ENCODE results near the gene TRPM1.

TRPM1 gene

DNA sequence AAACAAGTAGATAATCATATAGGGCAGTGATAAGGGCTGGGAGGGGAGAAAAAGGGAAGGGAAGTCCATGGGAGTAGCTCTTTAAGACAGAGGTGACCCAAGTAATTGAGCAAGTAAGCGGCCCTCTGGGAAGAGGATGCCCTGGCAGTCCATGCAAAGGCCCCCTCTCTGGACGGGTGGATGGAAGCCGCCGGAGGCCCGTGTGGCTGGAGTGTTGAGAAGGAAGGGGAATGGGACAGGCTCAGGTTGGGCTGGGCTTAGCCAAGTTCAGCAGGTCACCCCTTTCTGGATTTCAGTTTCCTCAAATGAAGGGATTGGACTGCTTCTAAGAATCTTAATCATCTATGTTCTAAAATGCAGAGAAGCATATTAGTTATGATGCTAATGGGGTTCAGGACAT, 32.4 kb upstream of the TRPM1 start:
- ATAC-seq (replicated peaks; ENCODE audit: extremely low read depth, poor library complexity, severe bottlenecking) (no peak), DNase-seq (ENCODE audit: low spot score in 2 of 2) (no peak)
- Mint-ChIP-seq H3K4me3 (no peak overlapping the region), H3K27ac (ENCODE audit: low read depth) (no peak overlapping the region), H3K9me3 (no peaks in the 10 kb centered on the region), H3K27me3 (peaks cover 7% of the 10 kb centered on the region), H3K4me1 (peaks cover 22% of the 10 kb centered on the region), H3K36me3 (ENCODE audit: insufficient read depth) (no peaks in the 10 kb centered on the region)

DNA sequence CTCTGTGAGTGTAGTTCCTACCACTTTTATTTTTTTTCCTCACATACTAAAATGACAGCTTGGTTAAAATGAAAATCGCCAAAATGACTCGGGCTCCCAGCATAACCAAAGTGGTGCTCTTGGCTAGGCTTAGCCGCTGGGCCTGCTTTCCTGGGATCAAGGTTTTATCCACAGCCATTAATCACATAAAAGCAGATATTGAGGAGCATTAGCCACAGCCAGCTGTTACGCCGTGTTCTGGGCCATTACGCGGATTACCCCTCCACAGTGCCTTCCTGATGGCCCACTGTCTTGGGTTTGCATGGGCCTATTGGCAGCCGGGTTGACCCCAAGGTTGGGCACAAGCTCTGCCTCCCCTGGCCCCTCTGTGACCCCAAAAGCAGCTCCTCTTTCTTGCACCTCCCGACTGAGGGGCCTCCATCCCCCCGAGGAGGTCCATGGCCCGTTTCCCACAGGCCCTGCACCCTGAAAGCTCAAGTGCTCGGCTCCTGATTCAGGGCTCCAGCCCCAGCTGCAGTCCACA, 30.4 kb upstream of the TRPM1 start:
- H3K27ac Mint-ChIP-seq (ENCODE audit: low read depth), result no peak overlapping the region
- no peaks in the 10 kb centered on the region for H3K36me3 Mint-ChIP-seq (ENCODE audit: insufficient read depth)
- H3K4me1 Mint-ChIP-seq, result peaks cover 21% of the 10 kb centered on the region
- H3K4me3 Mint-ChIP-seq, result no peak overlapping the region
- H3K27me3 Mint-ChIP-seq, result peaks cover 5% of the 10 kb centered on the region
- DNase-seq (ENCODE audit: low spot score in 2 of 2), result no peak
- no peaks in the 10 kb centered on the region for H3K9me3 Mint-ChIP-seq
- no peak for ATAC-seq (replicated peaks; ENCODE audit: extremely low read depth, poor library complexity, severe bottlenecking)

DNA sequence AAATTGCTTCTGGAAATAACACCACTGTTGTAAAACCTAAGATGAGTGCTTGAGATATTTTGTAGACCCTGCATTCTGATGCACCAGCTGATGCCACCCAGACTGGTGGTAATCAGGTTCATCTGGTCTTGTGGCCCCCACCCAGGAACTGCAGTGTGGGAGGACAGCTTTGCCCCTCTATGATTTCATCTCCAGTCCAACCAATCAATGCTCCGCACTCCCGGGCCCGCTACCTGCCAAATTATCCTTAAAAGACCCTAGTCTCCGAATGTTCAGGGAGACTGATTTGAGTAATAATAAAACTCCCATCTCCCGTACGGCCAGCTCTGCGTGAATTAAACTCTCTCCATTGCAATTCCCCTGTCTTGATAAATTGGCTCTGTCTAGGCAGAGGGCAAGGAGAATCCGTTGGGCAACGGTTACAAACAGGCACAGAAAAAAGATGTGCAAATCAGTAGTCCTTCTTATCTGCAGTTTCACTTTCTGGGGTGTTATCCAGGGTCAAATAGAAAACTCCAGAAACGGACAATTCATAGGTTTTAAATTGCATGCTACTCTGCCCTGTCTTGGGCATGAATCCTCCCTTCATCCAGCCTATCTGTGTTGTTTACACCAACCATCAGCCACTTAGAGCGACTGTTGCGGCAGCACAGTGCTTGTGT, 29.2 kb upstream of the TRPM1 start:
- Mint-ChIP-seq H3K4me1 (peaks cover 17% of the 10 kb centered on the region), H3K27me3 (no peaks in the 10 kb centered on the region), H3K4me3 (peak overlapping the region; percentile 67), H3K27ac (ENCODE audit: low read depth) (peak overlapping the region; percentile 38), H3K9me3 (no peaks in the 10 kb centered on the region), H3K36me3 (ENCODE audit: insufficient read depth) (no peaks in the 10 kb centered on the region)
- no peak for DNase-seq (ENCODE audit: low spot score in 2 of 2)
- no peak for ATAC-seq (replicated peaks; ENCODE audit: extremely low read depth, poor library complexity, severe bottlenecking)

DNA sequence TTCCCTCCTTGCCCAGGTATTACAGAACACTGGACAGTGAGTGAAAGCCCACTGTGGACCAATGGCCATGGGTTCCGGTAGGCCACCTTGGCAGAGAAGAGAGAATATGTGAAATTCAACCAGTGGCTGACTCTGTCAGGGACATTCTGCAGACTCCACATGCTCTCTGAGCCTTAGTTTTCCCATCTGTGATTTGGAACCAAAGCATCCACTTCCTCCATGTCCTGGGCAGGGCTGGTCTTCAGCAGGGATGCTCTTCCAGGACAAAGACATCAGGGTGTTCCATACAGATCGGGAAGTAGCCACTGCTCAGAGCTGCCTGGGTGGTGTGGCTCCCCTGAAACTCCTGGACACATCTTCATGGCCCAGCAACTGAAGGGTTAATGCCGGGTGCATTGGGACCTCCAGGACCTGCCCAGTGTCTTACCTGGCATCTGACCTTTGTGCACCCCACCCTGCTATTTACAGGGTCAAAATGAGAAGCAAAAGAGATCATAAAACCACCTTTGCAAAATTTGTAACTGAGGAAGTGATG, 28.3 kb upstream of the TRPM1 start:
- H3K4me3 Mint-ChIP-seq, result no peak overlapping the region
- no peaks in the 10 kb centered on the region for H3K36me3 Mint-ChIP-seq (ENCODE audit: insufficient read depth)
- H3K9me3 Mint-ChIP-seq, result no peaks in the 10 kb centered on the region
- no peaks in the 10 kb centered on the region for H3K27me3 Mint-ChIP-seq
- ATAC-seq (replicated peaks; ENCODE audit: extremely low read depth, poor library complexity, severe bottlenecking) (no peak), DNase-seq (ENCODE audit: low spot score in 2 of 2) (no peak)
- H3K27ac Mint-ChIP-seq (ENCODE audit: low read depth), result no peak overlapping the region
- H3K4me1 Mint-ChIP-seq, result peaks cover 17% of the 10 kb centered on the region

GRCh38 chr15:31128919-31129768, 27.6 kb upstream of the TRPM1 start:
- no peaks in the 10 kb centered on the region for H3K27me3 Mint-ChIP-seq

DNA sequence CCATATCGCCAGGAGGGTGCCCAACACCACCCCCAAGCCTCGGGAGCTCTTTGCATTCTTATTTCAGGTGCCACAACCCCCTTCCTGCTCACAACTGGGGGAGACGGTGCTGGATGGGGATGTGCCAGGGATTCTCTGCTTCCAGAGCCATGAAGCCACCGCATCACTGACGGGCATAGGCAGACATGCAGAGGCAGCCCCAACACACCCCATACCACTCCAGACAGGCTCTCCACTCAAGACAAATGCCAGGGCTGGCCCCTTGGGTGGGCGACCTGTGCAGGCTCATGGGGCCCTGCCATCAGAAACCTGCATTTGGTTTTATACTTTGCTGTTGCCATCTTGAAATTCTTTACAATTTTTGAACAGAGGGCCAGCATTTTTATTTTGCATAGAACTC, 27.0 kb upstream of the TRPM1 start:
- H3K27me3 Mint-ChIP-seq, result no peaks in the 10 kb centered on the region
- H3K4me1 Mint-ChIP-seq, result peaks cover 17% of the 10 kb centered on the region
- ATAC-seq (replicated peaks; ENCODE audit: extremely low read depth, poor library complexity, severe bottlenecking) (no peak), DNase-seq (ENCODE audit: low spot score in 2 of 2) (no peak)
- no peaks in the 10 kb centered on the region for H3K36me3 Mint-ChIP-seq (ENCODE audit: insufficient read depth)
- H3K4me3 Mint-ChIP-seq, result no peak overlapping the region
- no peaks in the 10 kb centered on the region for H3K9me3 Mint-ChIP-seq
- no peak overlapping the region for H3K27ac Mint-ChIP-seq (ENCODE audit: low read depth)

More at GRCh38 chr15:31128919-31129768, 27.6 kb upstream of the TRPM1 start:
- Mint-ChIP-seq H3K4me1 (peaks cover 17% of the 10 kb centered on the region), H3K9me3 (no peaks in the 10 kb centered on the region), H3K4me3 (no peak overlapping the region), H3K36me3 (ENCODE audit: insufficient read depth) (no peaks in the 10 kb centered on the region), H3K27ac (ENCODE audit: low read depth) (no peak overlapping the region)
- DNase-seq (ENCODE audit: low spot score in 2 of 2) (peak; percentile 60 to 65), ATAC-seq (replicated peaks; ENCODE audit: extremely low read depth, poor library complexity, severe bottlenecking) (peak; percentile 61)

GRCh38 chr15:31127596-31128261, 26.2 kb upstream of the TRPM1 start:
- DNase-seq (ENCODE audit: low spot score in 2 of 2), result no peak
- H3K36me3 Mint-ChIP-seq (ENCODE audit: insufficient read depth), result no peaks in the 10 kb centered on the region
- H3K9me3 Mint-ChIP-seq, result no peaks in the 10 kb centered on the region
- ATAC-seq (replicated peaks; ENCODE audit: extremely low read depth, poor library complexity, severe bottlenecking), result no peak
- no peak overlapping the region for H3K4me3 Mint-ChIP-seq
- peaks cover 17% of the 10 kb centered on the region for H3K4me1 Mint-ChIP-seq
- no peak overlapping the region for H3K27ac Mint-ChIP-seq (ENCODE audit: low read depth)
- no peaks in the 10 kb centered on the region for H3K27me3 Mint-ChIP-seq

- Mint-ChIP-seq H3K9me3 (no peaks in the 10 kb centered on the region), H3K27me3 (peaks cover 11% of the 10 kb centered on the region), H3K36me3 (ENCODE audit: insufficient read depth) (no peaks in the 10 kb centered on the region), H3K4me3 (no peak overlapping the region), H3K27ac (ENCODE audit: low read depth) (no peak overlapping the region), H3K4me1 (peaks cover 4% of the 10 kb centered on the region)
- ATAC-seq (replicated peaks; ENCODE audit: extremely low read depth, poor library complexity, severe bottlenecking), result no peak
- no peak for DNase-seq (ENCODE audit: low spot score in 2 of 2)
These were observed 23.5 kb upstream of the TRPM1 start for GRCh38 chr15:31125061-31125460.

DNA sequence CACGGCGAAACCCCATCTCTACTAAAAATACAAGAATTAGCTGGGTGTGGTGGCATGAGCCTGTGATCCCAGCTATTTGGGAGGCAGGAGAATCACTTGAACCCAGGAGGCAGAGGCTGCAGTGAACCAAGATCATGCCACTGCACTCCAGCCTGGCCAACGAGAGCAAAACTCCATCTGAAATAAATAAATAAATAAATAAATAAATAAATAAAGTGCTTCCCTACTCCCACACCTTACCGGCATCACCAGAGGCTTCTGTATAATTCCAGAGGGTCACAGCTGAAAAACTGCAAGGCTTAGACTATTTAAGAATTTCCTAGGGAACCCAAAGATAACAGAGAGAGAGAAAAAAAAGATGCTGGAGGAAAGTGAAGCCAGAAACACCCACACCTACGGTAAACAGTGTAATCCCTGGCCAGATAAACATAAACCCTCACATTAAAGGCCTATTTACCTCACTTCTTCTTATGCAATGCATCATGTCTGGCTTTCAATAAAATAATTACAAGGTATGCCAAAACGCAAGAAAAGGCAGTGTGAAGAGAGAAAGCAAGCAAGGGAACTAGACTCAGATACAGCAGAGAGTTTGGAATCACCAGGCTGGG, 15.0 kb upstream of the TRPM1 start:
- peaks cover 72% of the 10 kb centered on the region for H3K27me3 Mint-ChIP-seq

GRCh38 chr15:31111091-31111647, 9.6 kb upstream of the TRPM1 start:
- Mint-ChIP-seq H3K4me3 (no peak overlapping the region), H3K27ac (ENCODE audit: low read depth) (no peak overlapping the region), H3K4me1 (no peaks in the 10 kb centered on the region), H3K36me3 (ENCODE audit: insufficient read depth) (no peaks in the 10 kb centered on the region), H3K9me3 (peaks cover 12% of the 10 kb centered on the region), H3K27me3 (peaks cover 49% of the 10 kb centered on the region)
- no peak for DNase-seq (ENCODE audit: low spot score in 2 of 2)
- ATAC-seq (replicated peaks; ENCODE audit: extremely low read depth, poor library complexity, severe bottlenecking), result no peak

More for the DNA sequence above, 15.0 kb upstream of the TRPM1 start:
- no peak overlapping the region for H3K4me3 Mint-ChIP-seq
- no peak for DNase-seq (ENCODE audit: low spot score in 2 of 2)
- no peaks in the 10 kb centered on the region for H3K36me3 Mint-ChIP-seq (ENCODE audit: insufficient read depth)
- ATAC-seq (replicated peaks; ENCODE audit: extremely low read depth, poor library complexity, severe bottlenecking), result no peak
- no peaks in the 10 kb centered on the region for H3K4me1 Mint-ChIP-seq
- peaks cover 12% of the 10 kb centered on the region for H3K9me3 Mint-ChIP-seq
- H3K27ac Mint-ChIP-seq (ENCODE audit: low read depth), result no peak overlapping the region

GRCh38 chr15:31108836-31109235, 7.3 kb upstream of the TRPM1 start:
- Mint-ChIP-seq H3K27me3 (peaks cover 25% of the 10 kb centered on the region), H3K4me1 (no peaks in the 10 kb centered on the region), H3K27ac (ENCODE audit: low read depth) (peak overlapping the region; percentile 22), H3K36me3 (ENCODE audit: insufficient read depth) (no peaks in the 10 kb centered on the region), H3K4me3 (no peak overlapping the region), H3K9me3 (peaks cover 1% of the 10 kb centered on the region)
- no peak for ATAC-seq (replicated peaks; ENCODE audit: extremely low read depth, poor library complexity, severe bottlenecking)
- DNase-seq (ENCODE audit: low spot score in 2 of 2), result no peak

Data from central memory CD8-positive, alpha-beta T cell (primary cell).